ENCODE measurements around the gene GREM2. TPM values are rescaled to one million over a fixed set of nuclear protein-coding genes. Genes with fewer than 3 reads are reported as not detected.

Gene GREM2
- total and polyA plus RNA-seq, 8 donors: 0.03 to 0.58 (median 0.12) TPM; not detected in 1

DNA sequence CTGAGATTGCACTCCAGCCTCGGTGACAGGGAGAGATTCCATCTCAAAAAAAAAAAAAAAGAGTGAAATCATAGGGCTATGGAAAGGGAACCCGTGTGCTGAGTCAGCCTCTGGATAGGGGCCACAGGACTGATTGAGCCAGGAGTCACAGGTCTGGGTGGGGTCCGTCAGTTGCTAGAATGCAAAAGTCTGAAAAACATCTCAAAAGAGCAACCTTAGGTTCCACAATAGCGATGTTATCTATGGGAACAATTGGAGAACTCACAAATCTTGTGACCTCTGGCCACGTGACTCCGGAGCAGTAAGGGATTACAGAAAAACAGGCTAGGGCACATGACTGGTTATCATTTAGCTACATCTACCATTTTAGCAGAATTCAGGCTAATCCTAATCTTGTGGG is 32.8 kb upstream of the GREM2 start:
- Histone ChIP-seq H3K27me3 (no peaks in the 10 kb centered on the region), H3K4me3 (no peak overlapping the region), H3K9me3 (no peaks in the 10 kb centered on the region), H3K27ac (no peak overlapping the region), H3K4me1 (no peaks in the 10 kb centered on the region), H3K36me3 (no peaks in the 10 kb centered on the region)
- no peak for ATAC-seq
- TF ChIP-seq, protein P1, sequence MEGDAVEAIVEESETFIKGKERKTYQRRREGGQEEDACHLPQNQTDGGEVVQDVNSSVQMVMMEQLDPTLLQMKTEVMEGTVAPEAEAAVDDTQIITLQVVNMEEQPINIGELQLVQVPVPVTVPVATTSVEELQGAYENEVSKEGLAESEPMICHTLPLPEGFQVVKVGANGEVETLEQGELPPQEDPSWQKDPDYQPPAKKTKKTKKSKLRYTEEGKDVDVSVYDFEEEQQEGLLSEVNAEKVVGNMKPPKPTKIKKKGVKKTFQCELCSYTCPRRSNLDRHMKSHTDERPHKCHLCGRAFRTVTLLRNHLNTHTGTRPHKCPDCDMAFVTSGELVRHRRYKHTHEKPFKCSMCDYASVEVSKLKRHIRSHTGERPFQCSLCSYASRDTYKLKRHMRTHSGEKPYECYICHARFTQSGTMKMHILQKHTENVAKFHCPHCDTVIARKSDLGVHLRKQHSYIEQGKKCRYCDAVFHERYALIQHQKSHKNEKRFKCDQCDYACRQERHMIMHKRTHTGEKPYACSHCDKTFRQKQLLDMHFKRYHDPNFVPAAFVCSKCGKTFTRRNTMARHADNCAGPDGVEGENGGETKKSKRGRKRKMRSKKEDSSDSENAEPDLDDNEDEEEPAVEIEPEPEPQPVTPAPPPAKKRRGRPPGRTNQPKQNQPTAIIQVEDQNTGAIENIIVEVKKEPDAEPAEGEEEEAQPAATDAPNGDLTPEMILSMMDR (IDR thresholded peaks at IDR 0.05): no peak
- intact Hi-C loops (cut with DNase I): no loop called here
- WGBS, 2 donors: 44 to 45% methylated on average over 6 of the region's 6 CpGs
- FAIRE-seq: no peak
- DNase-seq: no peak

DNA sequence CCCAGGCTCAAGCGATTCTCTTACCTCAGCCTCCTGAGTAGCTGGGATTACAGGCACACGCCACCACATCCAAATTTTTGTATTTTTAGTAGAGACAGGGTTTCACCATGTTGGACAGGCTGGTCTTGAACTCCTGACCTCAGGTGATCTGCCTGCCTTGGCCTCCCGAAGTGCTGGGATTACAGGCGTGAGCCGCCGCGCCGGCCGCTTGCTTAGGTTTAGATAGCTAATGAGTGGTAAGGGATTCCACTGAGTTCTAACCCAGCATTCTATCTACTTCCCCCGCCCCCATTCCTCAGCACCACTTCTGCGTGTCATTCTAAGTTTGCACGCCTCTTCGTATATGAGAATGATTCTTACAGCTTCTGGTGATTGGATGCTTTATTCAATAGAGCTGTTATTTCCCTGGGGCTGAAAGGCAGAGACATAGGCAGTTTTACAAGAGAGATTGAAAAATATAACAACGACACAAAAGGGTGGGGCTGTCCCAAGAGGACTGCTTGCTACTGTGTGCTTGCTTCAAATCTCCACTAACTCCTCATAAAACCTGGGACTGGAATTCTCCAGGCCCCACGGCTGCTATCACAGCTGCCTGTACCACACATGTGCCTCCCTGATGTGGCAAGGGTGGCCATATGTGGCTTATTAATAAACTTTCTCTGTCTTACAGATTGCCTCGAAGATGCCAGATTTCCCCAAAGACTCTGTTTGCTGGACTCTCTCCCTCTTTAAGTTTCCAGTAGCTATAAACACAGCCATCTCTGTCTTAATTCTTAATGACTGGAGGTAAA is 23.7 kb upstream of the GREM2 start:
- no peaks in the 10 kb centered on the region for H3K36me3 ChIP-seq
- no peak overlapping the region for H3K4me3 ChIP-seq
- no peaks in the 10 kb centered on the region for H3K4me1 ChIP-seq
- DNase-seq: no peak
- H3K27me3 ChIP-seq: no peaks in the 10 kb centered on the region
- no peaks in the 10 kb centered on the region for H3K9me3 ChIP-seq
- no peak overlapping the region for H3K27ac ChIP-seq
- TF ChIP-seq, protein P1 (IDR thresholded peaks at IDR 0.05): no peak
- ATAC-seq: no peak
- no peak for FAIRE-seq
- 79 to 82% methylated on average over 16 of the region's 16 CpGs for WGBS, 2 donors
- intact Hi-C loops (cut with DNase I): no loop called here

DNA sequence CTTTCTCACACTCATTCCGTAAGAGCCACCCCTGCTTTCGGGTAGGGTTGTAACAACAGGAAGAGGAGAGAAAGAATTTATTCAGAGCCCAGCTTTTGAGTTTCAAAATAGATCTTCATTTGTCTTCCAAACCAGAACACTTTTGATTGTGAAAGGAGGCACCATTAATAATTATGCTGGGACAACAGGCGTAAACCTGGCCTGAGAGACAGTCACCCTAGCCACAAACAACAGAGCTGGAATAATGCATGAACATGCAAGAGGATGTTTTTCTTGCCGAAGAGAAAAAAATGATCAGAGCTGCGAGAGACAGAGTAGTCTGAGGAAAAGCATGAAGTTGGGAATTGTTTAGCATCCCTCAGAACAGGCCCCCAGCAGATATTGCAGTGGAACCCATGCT is 18.5 kb upstream of the GREM2 start:
- Histone ChIP-seq H3K4me1 (no peaks in the 10 kb centered on the region), H3K9me3 (no peaks in the 10 kb centered on the region), H3K27me3 (no peaks in the 10 kb centered on the region), H3K4me3 (no peak overlapping the region), H3K27ac (no peak overlapping the region), H3K36me3 (no peaks in the 10 kb centered on the region)
- TF ChIP-seq, protein P1 (IDR thresholded peaks at IDR 0.05): no peak
- intact Hi-C loops (cut with DNase I): no loop called here
- ATAC-seq: no peak
- 73 to 80% methylated on average over 5 of the region's 5 CpGs for WGBS, 2 donors
- DNase-seq: no peak
- FAIRE-seq: no peak

DNA sequence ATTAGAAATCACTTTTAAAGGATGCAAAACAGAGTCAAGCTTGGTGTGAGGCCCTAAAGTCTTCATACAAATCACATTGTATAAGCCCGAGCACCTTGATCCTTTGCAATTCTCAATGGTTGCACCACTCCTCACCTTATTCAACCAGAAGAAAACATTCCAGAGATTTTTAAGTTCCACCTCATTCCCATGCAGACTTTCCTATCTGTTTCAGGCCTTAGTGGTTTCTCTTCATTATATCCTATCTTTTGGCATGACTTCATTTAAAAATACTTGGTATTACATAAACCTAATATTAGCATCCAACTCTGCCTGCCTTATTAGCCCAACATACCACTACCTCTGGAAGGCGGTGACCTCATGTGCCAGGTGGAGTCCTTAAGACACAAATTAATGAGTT is 9.3 kb upstream of the GREM2 start:
- DNase-seq (no peak), FAIRE-seq (no peak), ATAC-seq (no peak)
- Histone ChIP-seq H3K27me3 (no peaks in the 10 kb centered on the region), H3K4me3 (no peak overlapping the region), H3K9me3 (no peaks in the 10 kb centered on the region), H3K27ac (no peak overlapping the region), H3K4me1 (no peaks in the 10 kb centered on the region), H3K36me3 (no peaks in the 10 kb centered on the region)
- intact Hi-C loops (cut with DNase I): no loop called here
- 84 to 94% methylated on average over 2 of the region's 2 CpGs for WGBS, 2 donors
- TF ChIP-seq, protein P1 (IDR thresholded peaks at IDR 0.05): no peak

DNA sequence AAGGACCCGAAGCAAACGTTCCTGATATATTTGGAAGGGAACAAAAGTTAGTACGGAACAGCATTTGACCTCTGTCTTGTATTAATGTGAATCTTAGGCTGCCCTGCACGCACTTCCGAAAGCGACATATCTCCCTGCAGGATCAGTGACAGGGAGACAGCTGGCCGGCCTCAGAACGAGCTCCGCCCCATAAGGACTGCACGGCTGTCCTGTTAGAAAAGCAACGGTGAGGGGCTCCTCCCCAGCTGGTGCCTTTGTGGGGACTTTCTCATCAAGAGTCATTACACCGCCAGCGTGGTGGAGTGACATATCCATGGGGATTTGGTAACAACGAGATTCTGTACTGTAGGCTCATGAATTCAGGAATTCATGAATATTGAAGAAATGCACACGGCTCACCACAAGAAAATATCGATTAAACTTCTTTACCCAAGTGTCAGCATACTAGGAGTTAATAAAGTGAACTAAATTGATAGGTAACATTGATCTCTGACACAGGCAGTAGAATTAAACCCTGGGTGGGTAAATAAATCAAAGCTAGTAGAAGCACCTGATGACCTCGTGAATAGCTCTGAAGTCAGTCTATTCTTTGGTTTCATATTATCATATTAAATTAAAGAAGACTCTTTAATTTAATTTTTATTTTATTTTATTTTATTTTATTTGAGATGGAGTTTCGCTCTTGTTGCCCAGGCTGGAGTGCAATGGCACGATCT is 8.1 kb upstream of the GREM2 start:
- Histone ChIP-seq H3K4me1 (no peaks in the 10 kb centered on the region), H3K4me3 (no peak overlapping the region), H3K27me3 (peaks cover 0 to 5% (median 3%) of the 10 kb centered on the region in 4 donors), H3K36me3 (no peaks in the 10 kb centered on the region), H3K9me3 (no peaks in the 10 kb centered on the region), H3K27ac (no peak overlapping the region)
- ATAC-seq (no peak), DNase-seq (no peak), FAIRE-seq (no peak)
- intact Hi-C loops (cut with DNase I): no loop called here
- TF ChIP-seq, protein P1 (IDR thresholded peaks at IDR 0.05): no peak
- WGBS, 2 donors: 30 to 37% methylated on average over 19 of the region's 19 CpGs

Measured in pancreas (tissue), 10 donors.